ENCODE data around the gene TGM5.

The TGM5 gene

DNA sequence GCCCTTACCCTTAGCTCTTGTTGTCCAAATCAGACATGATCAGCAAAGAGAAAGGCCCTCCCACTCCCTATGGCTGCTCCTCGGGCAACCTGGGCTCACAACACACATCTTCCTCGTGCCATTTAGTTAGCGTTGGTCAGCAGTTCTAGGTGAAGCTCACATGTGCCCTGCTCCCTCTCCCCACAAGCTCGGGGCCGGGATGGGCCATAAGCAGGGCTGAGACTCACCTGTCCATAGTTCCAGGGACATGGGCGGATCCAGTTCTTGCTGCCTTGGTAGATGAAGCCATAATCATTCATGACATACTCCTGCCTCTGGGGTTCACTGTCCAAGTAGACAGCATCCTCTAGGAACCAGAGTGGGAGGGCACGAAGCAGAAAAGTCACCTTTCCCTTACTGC, 10.4 kb downstream of the TGM5 start:
- H3K36me3 ChIP-seq (ENCODE audit: low read length): no peaks in the 10 kb centered on the region
- H3K27ac ChIP-seq (ENCODE audit: low read depth, low read length): no peak overlapping the region
- H3K4me3 ChIP-seq (ENCODE audit: insufficient read depth, low read length, poor library complexity, severe bottlenecking): no peak overlapping the region
- H3K4me2 ChIP-seq (ENCODE audit: low read depth, low read length, poor library complexity, severe bottlenecking): no peak overlapping the region
- no peaks in the 10 kb centered on the region for H3K27me3 ChIP-seq (ENCODE audit: low read length)
- no peak overlapping the region for H2AFZ ChIP-seq (ENCODE audit: low read depth, low read length, severe bottlenecking)
- H3K9ac ChIP-seq (ENCODE audit: low read length): no peak overlapping the region
- no peaks in the 10 kb centered on the region for H4K20me1 ChIP-seq (ENCODE audit: low read depth, low read length)
- H3K9me2 ChIP-seq (replicated peaks; ENCODE audit: insufficient read depth, low read length): no peaks in the 10 kb centered on the region
- no peaks in the 10 kb centered on the region for H3K79me2 ChIP-seq (ENCODE audit: insufficient read depth, low read length)
- no peaks in the 10 kb centered on the region for H3F3A ChIP-seq (ENCODE audit: insufficient read depth)
- TF ChIP-seq, protein P1, sequence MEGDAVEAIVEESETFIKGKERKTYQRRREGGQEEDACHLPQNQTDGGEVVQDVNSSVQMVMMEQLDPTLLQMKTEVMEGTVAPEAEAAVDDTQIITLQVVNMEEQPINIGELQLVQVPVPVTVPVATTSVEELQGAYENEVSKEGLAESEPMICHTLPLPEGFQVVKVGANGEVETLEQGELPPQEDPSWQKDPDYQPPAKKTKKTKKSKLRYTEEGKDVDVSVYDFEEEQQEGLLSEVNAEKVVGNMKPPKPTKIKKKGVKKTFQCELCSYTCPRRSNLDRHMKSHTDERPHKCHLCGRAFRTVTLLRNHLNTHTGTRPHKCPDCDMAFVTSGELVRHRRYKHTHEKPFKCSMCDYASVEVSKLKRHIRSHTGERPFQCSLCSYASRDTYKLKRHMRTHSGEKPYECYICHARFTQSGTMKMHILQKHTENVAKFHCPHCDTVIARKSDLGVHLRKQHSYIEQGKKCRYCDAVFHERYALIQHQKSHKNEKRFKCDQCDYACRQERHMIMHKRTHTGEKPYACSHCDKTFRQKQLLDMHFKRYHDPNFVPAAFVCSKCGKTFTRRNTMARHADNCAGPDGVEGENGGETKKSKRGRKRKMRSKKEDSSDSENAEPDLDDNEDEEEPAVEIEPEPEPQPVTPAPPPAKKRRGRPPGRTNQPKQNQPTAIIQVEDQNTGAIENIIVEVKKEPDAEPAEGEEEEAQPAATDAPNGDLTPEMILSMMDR (IDR thresholded peaks at IDR 0.05; ENCODE audit: insufficient read depth, low read length, poor library complexity, severe bottlenecking): no peak
- TF ChIP-seq EZH2phosphoT487 (conservative IDR thresholded peaks at IDR 0.05; ENCODE audit: low read length): no peak
- H3K9me3 ChIP-seq (ENCODE audit: insufficient read depth, low read length): no peaks in the 10 kb centered on the region

DNA sequence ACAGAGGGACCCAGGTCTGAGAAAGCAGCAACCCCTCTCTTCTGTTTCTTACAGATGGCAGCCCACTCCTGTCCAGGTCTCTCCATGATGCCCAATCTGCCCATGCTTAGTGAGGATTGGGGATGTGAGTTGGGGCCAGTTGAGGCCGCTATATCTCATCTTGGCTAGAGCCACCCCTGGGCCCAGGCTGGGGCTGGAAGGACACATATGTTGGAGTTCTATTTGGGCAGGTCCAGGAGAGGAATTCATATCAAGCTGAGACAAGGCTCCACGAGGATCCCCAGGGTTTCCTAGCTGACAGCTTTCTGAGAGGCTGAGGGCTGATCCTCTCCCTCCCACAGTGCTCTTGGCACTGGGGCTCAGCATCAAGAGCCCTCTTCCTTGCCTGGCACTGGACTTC, 11.4 kb downstream of the TGM5 start:
- Histone ChIP-seq H3K9ac (ENCODE audit: low read length) (no peak overlapping the region), H3F3A (ENCODE audit: insufficient read depth) (no peaks in the 10 kb centered on the region), H2AFZ (ENCODE audit: low read depth, low read length, severe bottlenecking) (no peak overlapping the region), H3K9me2 (replicated peaks; ENCODE audit: insufficient read depth, low read length) (no peaks in the 10 kb centered on the region), H3K79me2 (ENCODE audit: insufficient read depth, low read length) (no peaks in the 10 kb centered on the region), H3K4me3 (ENCODE audit: insufficient read depth, low read length, poor library complexity, severe bottlenecking) (no peak overlapping the region), H3K27me3 (ENCODE audit: low read length) (no peaks in the 10 kb centered on the region), H4K20me1 (ENCODE audit: low read depth, low read length) (no peaks in the 10 kb centered on the region), H3K36me3 (ENCODE audit: low read length) (no peaks in the 10 kb centered on the region), H3K9me3 (ENCODE audit: insufficient read depth, low read length) (no peaks in the 10 kb centered on the region), H3K27ac (ENCODE audit: low read depth, low read length) (no peak overlapping the region), H3K4me2 (ENCODE audit: low read depth, low read length, poor library complexity, severe bottlenecking) (no peak overlapping the region)
- TF ChIP-seq, protein P1 (IDR thresholded peaks at IDR 0.05; ENCODE audit: insufficient read depth, low read length, poor library complexity, severe bottlenecking): no peak
- no peak for TF ChIP-seq EZH2phosphoT487 (conservative IDR thresholded peaks at IDR 0.05; ENCODE audit: low read length)

DNA sequence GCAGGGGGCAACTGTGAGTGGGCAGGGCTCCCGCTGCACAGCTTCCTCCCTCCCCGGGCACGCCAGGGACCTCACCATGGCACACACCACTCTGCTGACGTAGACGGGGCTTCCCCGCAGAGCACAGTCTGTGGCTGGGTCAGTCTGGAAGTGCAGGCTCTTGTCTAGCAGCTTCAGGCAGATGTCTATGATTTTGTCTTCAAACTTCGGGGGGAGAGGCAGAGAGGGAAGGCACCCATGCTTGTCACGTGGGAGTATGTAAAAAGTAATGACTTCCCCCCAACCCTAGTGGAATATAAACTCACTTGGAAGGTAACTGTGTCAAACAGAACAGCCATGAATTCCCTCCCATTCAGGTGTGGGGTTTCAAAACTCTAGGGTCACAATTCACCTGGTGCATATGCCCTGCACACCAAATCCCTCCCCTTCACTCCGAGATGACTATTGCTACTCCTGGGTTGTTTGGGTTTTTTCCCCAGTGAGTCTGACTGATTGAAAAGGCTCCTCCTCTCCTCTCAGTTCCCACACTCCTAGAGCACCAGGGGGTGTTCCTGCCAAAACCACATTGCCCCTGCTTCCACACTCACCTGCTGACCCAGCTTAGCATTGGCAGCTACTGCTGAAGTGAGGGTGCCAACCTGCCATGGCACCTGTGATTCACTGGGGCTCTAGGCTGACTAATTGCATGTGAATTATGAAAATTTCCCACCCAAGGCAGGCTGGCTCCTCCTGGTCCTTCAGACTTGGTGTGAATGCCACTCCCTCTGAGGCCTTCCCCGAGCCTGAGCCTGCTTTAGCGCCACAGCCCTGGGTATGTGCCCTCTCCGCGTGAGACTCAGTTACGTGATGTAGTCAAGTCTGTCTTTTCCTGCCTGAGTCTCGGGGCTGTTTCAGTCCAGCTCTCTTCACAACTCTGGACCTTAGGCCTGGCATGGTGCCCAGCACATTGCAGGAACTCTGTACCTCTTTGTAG, 13.0 kb downstream of the TGM5 start:
- no peaks in the 10 kb centered on the region for H3K27me3 ChIP-seq (ENCODE audit: low read length)
- H3K9me3 ChIP-seq (ENCODE audit: insufficient read depth, low read length): no peaks in the 10 kb centered on the region
- no peak overlapping the region for H3K9ac ChIP-seq (ENCODE audit: low read length)
- TF ChIP-seq EZH2phosphoT487 (conservative IDR thresholded peaks at IDR 0.05; ENCODE audit: low read length): no peak
- no peaks in the 10 kb centered on the region for H3K79me2 ChIP-seq (ENCODE audit: insufficient read depth, low read length)
- no peaks in the 10 kb centered on the region for H3K36me3 ChIP-seq (ENCODE audit: low read length)
- H3K4me2 ChIP-seq (ENCODE audit: low read depth, low read length, poor library complexity, severe bottlenecking): no peak overlapping the region
- H3K4me3 ChIP-seq (ENCODE audit: insufficient read depth, low read length, poor library complexity, severe bottlenecking): no peak overlapping the region
- no peaks in the 10 kb centered on the region for H3F3A ChIP-seq (ENCODE audit: insufficient read depth)
- H3K27ac ChIP-seq (ENCODE audit: low read depth, low read length): no peak overlapping the region
- H3K9me2 ChIP-seq (replicated peaks; ENCODE audit: insufficient read depth, low read length): no peaks in the 10 kb centered on the region
- H2AFZ ChIP-seq (ENCODE audit: low read depth, low read length, severe bottlenecking): no peak overlapping the region
- H4K20me1 ChIP-seq (ENCODE audit: low read depth, low read length): no peaks in the 10 kb centered on the region

DNA sequence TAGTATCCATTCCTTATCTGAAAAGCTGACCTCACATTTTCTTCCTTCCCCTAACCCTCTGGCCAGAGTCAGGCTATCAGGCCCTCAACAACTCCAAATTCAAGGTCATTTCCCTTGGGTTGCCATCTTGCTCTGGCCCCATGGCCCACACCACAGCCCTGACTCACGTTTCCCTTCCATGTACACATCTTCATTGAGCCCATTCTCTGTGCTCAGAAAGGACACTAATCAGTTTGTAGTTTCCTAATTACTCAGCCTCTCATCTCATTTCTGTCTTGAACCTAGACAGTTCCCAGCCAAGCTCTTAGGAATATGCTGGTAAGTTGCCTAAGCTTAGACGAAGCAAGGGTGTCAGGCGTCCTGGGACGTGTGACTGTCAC, 14.9 kb downstream of the TGM5 start:
- Histone ChIP-seq H3K4me2 (ENCODE audit: low read depth, low read length, poor library complexity, severe bottlenecking) (no peak overlapping the region), H3K9me2 (replicated peaks; ENCODE audit: insufficient read depth, low read length) (no peaks in the 10 kb centered on the region), H3K27ac (ENCODE audit: low read depth, low read length) (no peak overlapping the region), H3K36me3 (ENCODE audit: low read length) (no peaks in the 10 kb centered on the region), H2AFZ (ENCODE audit: low read depth, low read length, severe bottlenecking) (no peak overlapping the region), H4K20me1 (ENCODE audit: low read depth, low read length) (no peaks in the 10 kb centered on the region), H3K9ac (ENCODE audit: low read length) (no peak overlapping the region), H3K27me3 (ENCODE audit: low read length) (no peaks in the 10 kb centered on the region), H3F3A (ENCODE audit: insufficient read depth) (no peaks in the 10 kb centered on the region), H3K79me2 (ENCODE audit: insufficient read depth, low read length) (no peaks in the 10 kb centered on the region), H3K9me3 (ENCODE audit: insufficient read depth, low read length) (no peaks in the 10 kb centered on the region), H3K4me3 (ENCODE audit: insufficient read depth, low read length, poor library complexity, severe bottlenecking) (no peak overlapping the region)
- TF ChIP-seq, protein P1 (IDR thresholded peaks at IDR 0.05; ENCODE audit: insufficient read depth, low read length, poor library complexity, severe bottlenecking): no peak
- no peak for TF ChIP-seq EZH2phosphoT487 (conservative IDR thresholded peaks at IDR 0.05; ENCODE audit: low read length)

Data from SU-DHL-6 (cell line).